A549 (cell line): Measurements from ENCODE around the gene WRAP53. TPM values are rescaled to one million over a fixed set of nuclear protein-coding genes. Genes with fewer than 3 reads are reported as not detected.

Experiments
- ATAC-seq, 2 experiments: fragments of 200-7000 bp in 1 of 2; fragments of >200 bp in 1 of 2; cut with Nextera tagmentation in 1 of 2; cut with Tn5 transposase in 1 of 2; 3 replicates each; pipeline versions ENCODE4 v1.8.0 to v1.9.1; 2018 to 2020; ENCODE audit warnings: mild to moderate bottlenecking in 1 of 2, moderate library complexity in 1 of 2
- CTCF ChIA-PET: fragments of 300-600 bp; sonication (Branson Sonifier 250); formaldehyde crosslinking; extraction: SDS; loops from one replicate; lab custom pipeline; 2021; ENCODE audit warnings: antibody characterized with exemption, inconsistent platforms; lab: Yijun Ruan, JAX
- POLR2A ChIA-PET: fragments of 350-600 bp; formaldehyde crosslinking; extraction: SDS; loops from one replicate; lab custom pipeline; 2021; ENCODE audit warnings: antibody characterized with exemption, inconsistent platforms; lab: Yijun Ruan, JAX
- DNase-seq, 2 experiments: peaks; one replicate each; pipeline versions ENCODE4 v3.0.0 to v3.0.0-alpha.2; 2011 to 2016; ENCODE audit warnings: low read depth in 1 of 2, low spot score in 1 of 2
- FAIRE-seq: peaks from 2 replicates; lab custom pipeline; 2011; peaks lifted over from hg19 to GRCh38; lab: Jason Lieb, UNC
- H3K27ac ChIP-seq, 2 experiments: fragments of >200 bp; sonication (Bioruptor Twin); formaldehyde crosslinking; 3 replicates each; pipeline ENCODE4 v1.5.1; 2016 to 2017
- H3K4me1 ChIP-seq: fragments of >200 bp; sonication (Bioruptor Twin); formaldehyde crosslinking; 3 replicates; pipeline ENCODE4 v1.6.1; 2016
- H3K4me2 ChIP-seq: fragments of >200 bp; sonication (Bioruptor Twin); formaldehyde crosslinking; 3 replicates; pipeline ENCODE4 v1.6.1; 2016
- H3K4me3 ChIP-seq: fragments of >200 bp; sonication (Bioruptor Twin); formaldehyde crosslinking; 3 replicates; pipeline ENCODE4 v1.5.1; 2016
- H3K9me3 ChIP-seq: fragments of >200 bp; sonication (Bioruptor Twin); formaldehyde crosslinking; 3 replicates; pipeline ENCODE4 v1.6.1; 2016
- CEBPB ChIP-seq, 2 experiments: fragments of >200 bp in 1 of 2; sonication (Bioruptor Twin) in 1 of 2; formaldehyde crosslinking in 1 of 2; IDR thresholded peaks; 2 replicates each; pipeline ENCODE4 v1.6.1; 2012 to 2016
- CHD4 ChIP-seq: fragments of 200-600 bp; sonication (generic); IDR thresholded peaks from 2 replicates; pipeline ENCODE4 v1.6.1; 2016; ENCODE audit warnings: antibody characterized with exemption, mild to moderate bottlenecking, borderline replicate concordance
- CTCF ChIP-seq: fragments of >200 bp; sonication (Bioruptor Twin); formaldehyde crosslinking; IDR thresholded peaks from 3 replicates; pipeline ENCODE4 v1.5.1; 2016
- E2F6 ChIP-seq: IDR thresholded peaks from 2 replicates; pipeline ENCODE4 v1.6.1; 2012; ENCODE audit warnings: low read depth, borderline replicate concordance
- EHF ChIP-seq: fragments of 250-450 bp; sonication (Bioruptor Pico); IDR thresholded peaks from 2 replicates; pipeline ENCODE4 v1.5.0; 2020; ENCODE audit warnings: mild to moderate bottlenecking
- ELK1 ChIP-seq: fragments of 150-350 bp; IDR thresholded peaks from 2 replicates; pipeline ENCODE4 v1.6.1; 2014; ENCODE audit warnings: low read depth, mild to moderate bottlenecking, low read length
- HES2 ChIP-seq: fragments of >200 bp; sonication (Bioruptor Twin); formaldehyde crosslinking; IDR thresholded peaks from 2 replicates; pipeline ENCODE4 v1.6.1; 2016
- HOXB5 ChIP-seq: fragments of 250-450 bp; sonication (Bioruptor Pico); IDR thresholded peaks from 2 replicates; pipeline ENCODE4 v1.5.0; 2020; ENCODE audit warnings: mild to moderate bottlenecking, moderate library complexity
- JUNB ChIP-seq: fragments of >200 bp; sonication (Bioruptor Twin); formaldehyde crosslinking; IDR thresholded peaks from 2 replicates; pipeline ENCODE4 v1.6.1; 2016
- KDM1A ChIP-seq: fragments of 200-600 bp; sonication (generic); IDR thresholded peaks from 2 replicates; pipeline ENCODE4 v1.6.1; 2016; ENCODE audit warnings: low read depth, mild to moderate bottlenecking
- MAFK ChIP-seq: fragments of 450-650 bp; IDR thresholded peaks from 2 replicates; pipeline ENCODE4 v1.6.1; 2014; ENCODE audit not compliant: partially characterized antibody
- MYC ChIP-seq: IDR thresholded peaks from 2 replicates; pipeline ENCODE4 v1.6.1; 2012; ENCODE audit warnings: mild to moderate bottlenecking, inconsistent platforms, low read length, improper control_type of control experiment, borderline replicate concordance
- NPAS2 ChIP-seq: fragments of 250-450 bp; sonication (Bioruptor Pico); IDR thresholded peaks from 2 replicates; pipeline ENCODE4 v1.8.0; 2022; ENCODE audit warnings: mild to moderate bottlenecking, moderate library complexity, borderline replicate concordance
- POLR2A ChIP-seq: IDR thresholded peaks from 2 replicates; pipeline ENCODE4 v1.6.1; 2012; ENCODE audit warnings: mild to moderate bottlenecking, low read length
- REST ChIP-seq: fragments of 200-600 bp; sonication (generic); IDR thresholded peaks from 2 replicates; pipeline ENCODE4 v1.6.1; 2016; ENCODE audit warnings: antibody characterized with exemption, mild to moderate bottlenecking, moderate library complexity
- RFX5 ChIP-seq: fragments of 450-650 bp; IDR thresholded peaks from 2 replicates; pipeline ENCODE4 v1.7.1; 2014; ENCODE audit warnings: antibody characterized with exemption, mild to moderate bottlenecking, moderate library complexity
- RNF2 ChIP-seq: fragments of 200-600 bp; sonication (generic); IDR thresholded peaks from 2 replicates; pipeline ENCODE4 v1.6.1; 2016; ENCODE audit warnings: low read depth, mild to moderate bottlenecking, antibody characterized with exemption, moderate library complexity, borderline replicate concordance
- SREBF2 ChIP-seq: fragments of 450-650 bp; IDR thresholded peaks from 2 replicates; pipeline ENCODE4 v1.6.1; 2014; ENCODE audit warnings: mild to moderate bottlenecking, moderate library complexity
- USF2 ChIP-seq: fragments of 450-650 bp; IDR thresholded peaks from 2 replicates; pipeline ENCODE4 v1.6.1; 2014; ENCODE audit warnings: antibody characterized with exemption
- ZC3H11A ChIP-seq: fragments of 450-650 bp; IDR thresholded peaks from 2 replicates; pipeline ENCODE4 v1.6.1; 2014; ENCODE audit warnings: antibody characterized with exemption, mild to moderate bottlenecking
- ZNF302 ChIP-seq: fragments of 250-450 bp; sonication (Bioruptor Pico); IDR thresholded peaks from 2 replicates; pipeline ENCODE4 v1.9.0; 2021; ENCODE audit warnings: inconsistent platforms, mild to moderate bottlenecking, moderate library complexity
- ZSCAN20 ChIP-seq: fragments of 250-450 bp; sonication (Bioruptor Pico); IDR thresholded peaks from 2 replicates; pipeline ENCODE4 v1.8.0; 2022; ENCODE audit warnings: mild to moderate bottlenecking, moderate library complexity
- WGBS: methylation state at CpG from one replicate; pipeline ENCODE4 v1.1.6; 2017; ENCODE audit errors: missing lambda C conversion rate; 5-methylcytosine and 5-hydroxymethylcytosine counted together
- polyA plus RNA-seq, 4 experiments: library from polyadenylated mRNA; depleted of rRNA in 3 of 4; stranded (reverse); fragments of >200 nt; fragmentation: RNase III in 1 of 4; extraction: RNeasy Plus Mini Kit Qiagen cat#74134 plus additional on column Dnase treatment in 1 of 4; gene quantifications; 2 replicates in 3 of 4; 3 replicates in 1 of 4; pipeline ENCODE4 v1.2.3, GENCODE V29; 2011 to 2017

The WRAP53 gene
- polyA plus RNA-seq, 2 of the 4 experiments (the other 2 are of a cell fraction): 15.9 to 34.0 TPM

- WGBS: 92% methylated on average over 14 of the region's 14 CpGs
- peaks cover 9% of the 10 kb centered on the region for H3K9me3 ChIP-seq
- H3K4me3 ChIP-seq: no peak overlapping the region
- no peak for TF ChIP-seq RFX5
- TF ChIP-seq EHF (CRISPR knock-in tag): no peak
- TF ChIP-seq ELK1: no peak
- TF ChIP-seq ZNF302 (CRISPR knock-in tag): no peak
- TF ChIP-seq RNF2: no peak
- TF ChIP-seq ZSCAN20: no peak
- CTCF ChIA-PET: interaction anchor here (1.1 to 11.9 kb wide), 4 partner anchors 14 to 85 kb away, joined by 3 to 107 read pairs (median 38); partner anchors contain the start of genes DNAH2, SHBG, SOX15 and TP53
- H3K27ac ChIP-seq: no peak overlapping the region
- no peak for ATAC-seq
- no peak for DNase-seq
- H3K4me2 ChIP-seq: no peak overlapping the region
- no peaks in the 10 kb centered on the region for H3K4me1 ChIP-seq
- POLR2A ChIA-PET: interaction anchor here (0.6 to 7.5 kb wide), 2 partner anchors 11 to 457 kb away, joined by 3 to 40 read pairs; partner anchors contain the start of gene TP53
- FAIRE-seq: no peak
Observed at GRCh38 chr17:7674934-7675333, 13.3 kb upstream of the WRAP53 start.

GRCh38 chr17:7676533-7676932 is 11.7 kb upstream of the WRAP53 start:
- POLR2A ChIA-PET: interaction anchor here (7.5 kb wide), 1 partner anchor 9 kb away, joined by 40 read pairs; the partner anchor contains the start of gene TP53
- CTCF ChIA-PET: interaction anchor here (1.0 to 11.9 kb wide), 4 partner anchors 12 to 45 kb away, joined by 3 to 107 read pairs (median 38); partner anchors contain the start of genes SHBG, TP53 and WRAP53
- FAIRE-seq (no peak), DNase-seq (no peak), ATAC-seq (peak in 1 of 2 experiments; percentile 55; a peak in 3 of 6 replicates)
- no peak overlapping the region for H3K4me2 ChIP-seq
- no peak overlapping the region for H3K27ac ChIP-seq
- H3K4me1 ChIP-seq: no peaks in the 10 kb centered on the region
- no peak for TF ChIP-seq ZC3H11A
- TF ChIP-seq, all 56 proteins: peak for 0
- H3K9me3 ChIP-seq: peaks cover 9% of the 10 kb centered on the region
- 91% methylated on average over 5 of the region's 5 CpGs for WGBS
- no peak overlapping the region for H3K4me3 ChIP-seq

- no peaks in the 10 kb centered on the region for H3K4me1 ChIP-seq
- ChIA-PET POLR2A (interaction anchor here (7.5 kb wide), 1 partner anchor 8 kb away, joined by 40 read pairs; the partner anchor contains the start of gene TP53), CTCF (interaction anchor here (1.1 to 11.9 kb wide), 5 partner anchors 11 to 60 kb away, joined by 4 to 107 read pairs (median 6); partner anchors contain the start of genes SAT2, SHBG, TP53 and WRAP53)
- ATAC-seq (0 out of 6 replicates have a peak, but pooled peaks of 1 of the 2 experiments have one; percentile 26), DNase-seq (no peak), FAIRE-seq (no peak)
- H3K4me3 ChIP-seq: no peak overlapping the region
- 89% methylated on average over 10 of the region's 10 CpGs for WGBS
- no peak overlapping the region for H3K4me2 ChIP-seq
- H3K9me3 ChIP-seq: peaks cover 9% of the 10 kb centered on the region
- no peak overlapping the region for H3K27ac ChIP-seq
- no peak for TF ChIP-seq CEBPB (IDR thresholded peaks at IDR 0.05)
- TF ChIP-seq KDM1A: no peak
- no peak for TF ChIP-seq REST
- no peak for TF ChIP-seq POLR2A
- no peak for TF ChIP-seq HOXB5 (CRISPR knock-in tag)
- TF ChIP-seq USF2: no peak
- TF ChIP-seq MYC: no peak
- TF ChIP-seq NPAS2: no peak
- no peak for TF ChIP-seq CTCF
- TF ChIP-seq HES2: no peak
- TF ChIP-seq MAFK: no peak
- TF ChIP-seq SREBF2: no peak
- no peak for TF ChIP-seq CHD4
- TF ChIP-seq JUNB: no peak
- no peak for TF ChIP-seq ELK1
- TF ChIP-seq E2F6: no peak
Observed at GRCh38 chr17:7677388-7678067, 10.7 kb upstream of the WRAP53 start.
